M059J (cell line): Measurements from ENCODE around the gene NTPCR. TPM values are rescaled to one million over a fixed set of nuclear protein-coding genes. Genes with fewer than 3 reads are reported as not detected.
"Not testable (repeated sequence)": the region's sequence is repeated elsewhere in the genome, so short reads cannot be mapped to it uniquely, and the experiment has no call there.

Source experiments
- DNase-seq: peaks from one replicate; pipeline ENCODE4 v3.0.0-alpha.2; 2012; ENCODE audit warnings: low read depth
- total RNA-seq: library from RNA; depleted of rRNA; stranded (reverse); fragments of >200 nt; shearing (Covaris generic); gene quantifications from 2 replicates; pipeline ENCODE4 v1.2.3, GENCODE V29; 2014

NTPCR gene
- total RNA-seq, 1 experiment from 2014 or later, result 92.3 TPM

DNA sequence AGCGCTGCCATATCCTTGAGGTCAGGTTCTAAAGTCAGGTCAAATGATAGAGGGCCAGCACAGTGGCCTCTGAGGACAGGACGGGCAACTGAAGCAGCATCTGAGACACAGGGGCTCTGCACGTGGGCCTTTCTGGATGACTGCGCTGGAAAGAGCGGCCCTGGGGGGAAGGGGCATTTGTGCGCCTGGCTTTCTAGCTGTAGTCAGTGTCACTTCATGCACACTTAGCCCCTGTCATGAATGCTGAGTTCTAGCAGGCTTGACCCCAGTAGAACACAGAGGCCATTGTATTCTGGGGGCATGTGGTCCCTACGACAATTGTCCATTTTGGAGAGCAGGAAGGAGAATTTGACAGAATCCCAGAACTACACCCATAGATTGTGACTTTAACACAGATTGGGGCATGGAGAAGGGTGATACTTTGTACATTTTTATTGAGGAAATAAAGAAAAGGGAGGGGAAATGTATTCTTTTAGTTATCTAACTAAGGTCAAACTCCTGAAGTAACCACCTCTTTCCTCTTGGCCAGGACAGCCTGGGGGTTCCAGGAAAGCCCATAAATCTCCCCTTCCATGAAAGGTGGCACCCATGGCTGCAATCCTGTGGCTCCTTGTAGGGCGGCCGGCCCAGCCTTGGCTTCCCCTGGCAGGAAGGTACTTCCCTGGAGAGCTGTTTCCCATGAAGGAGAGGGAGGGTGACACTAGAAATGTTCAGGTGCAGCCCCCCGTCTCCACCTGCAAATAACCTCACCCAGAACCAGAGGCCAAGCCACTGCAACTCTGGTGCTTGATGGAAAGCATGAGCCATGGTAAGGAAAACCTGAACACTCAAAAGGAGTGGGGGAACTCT lies 34.4 kb downstream of the NTPCR start:
- peak; percentile 41 for DNase-seq

DNA sequence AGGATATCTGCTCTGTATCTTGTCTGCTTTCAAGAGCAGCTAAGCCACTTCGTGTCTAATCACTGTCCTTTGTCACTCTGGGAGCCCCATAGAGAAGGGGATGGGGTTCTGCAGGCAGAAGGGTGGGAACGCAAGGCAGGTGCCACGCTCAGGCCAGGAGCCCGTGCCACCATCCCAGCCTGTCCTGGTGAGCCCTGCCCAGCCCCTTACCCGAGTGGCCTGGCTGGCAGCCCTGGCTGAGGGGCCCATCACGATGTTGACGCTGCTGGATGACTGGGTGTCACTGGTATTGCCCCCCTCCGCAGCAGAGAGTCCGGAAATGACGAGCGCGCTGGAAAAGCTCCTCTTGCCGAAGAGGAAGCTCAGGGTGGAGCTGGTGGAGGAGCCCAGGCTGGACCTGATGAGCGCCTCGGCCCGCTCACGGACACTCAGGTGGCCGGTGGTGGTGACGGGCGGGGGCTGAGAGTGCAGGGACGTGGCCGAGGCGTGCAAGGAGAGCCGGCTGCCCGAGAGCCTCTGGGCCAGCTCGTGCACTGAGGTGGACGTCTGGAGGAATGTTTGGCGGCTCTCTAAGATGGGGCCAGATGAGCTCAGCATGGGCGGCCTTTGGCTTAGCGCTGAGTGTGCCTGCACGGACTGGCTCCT lies 35.6 kb downstream of the NTPCR start:
- no peak for DNase-seq

DNA sequence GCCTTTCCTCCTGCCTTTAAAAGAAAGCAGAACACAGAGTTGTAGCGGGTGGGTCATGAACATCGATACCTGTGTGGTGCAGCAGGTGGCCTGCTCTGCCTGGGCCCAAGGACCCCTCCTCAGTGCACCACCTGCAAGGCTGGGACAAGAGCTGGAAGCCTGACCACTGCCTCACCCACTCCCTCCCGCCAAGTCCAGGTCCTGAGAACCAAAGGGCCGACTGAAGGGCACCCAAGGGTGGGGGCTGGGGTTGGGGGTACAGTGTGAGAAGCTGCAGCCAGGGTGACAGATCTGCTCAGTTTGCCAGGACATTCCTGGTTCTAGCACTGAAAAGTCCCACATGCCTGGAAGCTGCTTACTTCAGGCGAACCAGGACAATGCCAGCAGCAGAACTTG lies 36.1 kb downstream of the NTPCR start:
- no peak for DNase-seq

DNA sequence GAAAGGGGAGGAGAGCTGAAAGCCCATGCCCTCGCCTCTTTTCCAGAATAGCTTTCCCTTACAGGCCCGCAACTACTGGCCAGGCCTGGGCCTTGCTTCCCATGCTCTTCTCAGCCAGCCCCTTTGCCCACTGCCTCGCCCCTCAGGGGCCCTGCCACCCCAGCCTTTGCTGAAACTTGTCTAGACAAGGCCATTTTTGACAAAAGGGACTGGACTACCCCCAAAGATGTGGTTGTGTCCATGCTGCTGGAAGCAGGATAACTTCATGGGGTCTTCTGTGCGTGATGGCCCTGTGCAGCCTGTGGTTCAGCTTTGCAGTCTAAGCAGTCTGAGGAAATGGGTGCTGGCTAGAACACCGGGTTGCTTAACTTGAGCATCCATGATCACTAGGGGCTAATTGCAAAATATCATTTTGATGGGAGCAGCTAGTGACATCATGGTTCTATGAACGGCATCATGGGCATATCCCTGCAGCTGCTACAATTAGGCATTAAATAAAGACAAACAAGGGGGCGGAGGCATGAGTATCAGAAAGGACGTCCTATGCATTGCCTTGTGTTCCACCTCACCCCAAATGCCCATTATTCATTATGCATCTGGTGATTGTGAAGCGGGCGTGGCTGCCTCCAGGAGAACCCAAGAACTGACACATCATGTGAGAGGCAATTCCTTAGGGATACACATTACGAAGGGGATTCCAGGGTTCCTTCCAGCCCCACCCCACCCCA lies 36.8 kb downstream of the NTPCR start:
- DNase-seq, result no peak

DNA sequence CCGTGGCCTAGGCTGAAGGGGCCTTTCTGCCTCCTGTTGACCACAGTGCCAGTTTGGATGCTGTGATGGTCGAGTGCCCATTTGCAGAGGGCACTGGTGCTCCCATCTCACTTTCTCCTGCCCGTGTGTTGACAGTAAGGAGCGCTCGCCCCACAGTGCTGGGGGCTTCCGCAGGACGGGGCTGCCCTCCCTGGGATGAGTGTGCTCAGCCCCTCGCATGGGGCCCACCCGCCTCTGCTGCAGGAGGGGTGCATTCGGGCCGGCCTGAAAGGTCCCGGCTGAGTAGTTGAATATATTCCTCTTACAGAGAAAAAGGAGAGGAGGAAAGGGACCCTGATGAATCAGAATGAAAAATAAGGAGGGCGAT lies 37.3 kb downstream of the NTPCR start:
- no peak for DNase-seq

DNA sequence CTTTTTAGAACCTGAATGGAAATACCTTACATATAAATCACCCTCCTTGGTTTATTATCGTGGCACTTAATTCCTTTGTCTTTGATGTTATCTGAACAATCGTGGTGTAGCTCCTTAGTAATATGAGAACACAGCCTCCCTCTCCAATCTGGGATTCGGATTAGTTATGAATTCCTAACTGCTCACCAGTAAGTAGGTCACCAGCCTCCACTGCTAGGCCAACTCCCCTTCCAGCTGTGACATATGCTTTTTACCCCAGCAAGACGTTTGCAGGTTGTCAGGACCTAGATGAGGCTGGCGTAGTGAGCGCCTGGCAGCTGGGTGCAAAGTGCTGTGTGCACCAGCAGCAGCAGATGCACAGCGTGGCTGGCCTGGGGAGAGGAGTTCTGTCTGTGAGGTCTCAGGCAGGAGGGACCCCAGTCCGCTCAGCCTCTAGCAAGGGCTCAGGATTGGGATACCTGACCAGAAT lies 38.2 kb downstream of the NTPCR start:
- DNase-seq, result peak; percentile 94

DNA sequence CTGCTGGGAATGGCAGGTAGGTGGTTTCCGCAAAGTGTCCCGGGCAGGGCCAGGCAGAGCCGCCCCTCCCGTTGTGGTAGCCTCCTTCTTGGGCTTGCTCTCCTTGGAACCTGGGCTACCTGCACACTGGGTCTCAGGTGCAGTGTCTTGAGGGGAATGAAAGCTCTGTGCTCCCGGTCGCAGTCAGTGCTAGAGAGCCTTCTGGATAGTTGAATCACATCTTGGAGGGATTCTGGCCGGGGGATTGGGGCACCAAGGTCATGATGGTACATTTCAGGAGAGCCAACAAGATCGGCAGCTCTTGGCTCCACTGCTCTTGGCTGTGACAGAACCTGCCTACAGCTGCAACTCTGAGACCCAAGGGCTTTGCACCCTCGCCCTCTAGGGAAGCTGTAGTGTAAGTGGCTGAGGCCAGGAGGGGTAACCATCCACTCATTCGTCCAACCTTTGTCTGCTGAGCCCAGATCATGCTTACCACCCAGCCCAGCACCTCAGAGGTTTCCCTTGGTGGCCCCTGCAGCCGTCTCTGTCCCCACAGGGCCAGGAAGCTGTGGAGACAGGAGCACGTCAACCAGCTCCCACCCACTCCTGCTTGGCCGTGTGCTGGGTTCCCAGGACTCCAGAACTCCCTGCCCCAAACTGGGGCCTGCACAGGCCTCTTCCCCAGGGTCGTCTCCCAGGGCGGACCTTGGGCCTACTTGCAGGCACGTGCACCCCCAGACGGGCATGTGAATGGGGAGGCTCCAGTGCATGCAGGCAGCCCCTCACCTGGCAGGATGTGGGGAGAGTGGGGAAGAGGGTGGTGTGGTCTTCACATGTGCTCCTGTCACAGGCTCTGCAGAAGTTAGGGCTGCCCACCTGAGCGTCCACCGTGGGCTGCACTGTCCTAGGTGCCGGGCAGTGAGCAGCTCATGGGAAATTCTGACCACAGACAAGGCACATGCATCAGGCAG lies 40.0 kb downstream of the NTPCR start:
- DNase-seq, result no peak

DNA sequence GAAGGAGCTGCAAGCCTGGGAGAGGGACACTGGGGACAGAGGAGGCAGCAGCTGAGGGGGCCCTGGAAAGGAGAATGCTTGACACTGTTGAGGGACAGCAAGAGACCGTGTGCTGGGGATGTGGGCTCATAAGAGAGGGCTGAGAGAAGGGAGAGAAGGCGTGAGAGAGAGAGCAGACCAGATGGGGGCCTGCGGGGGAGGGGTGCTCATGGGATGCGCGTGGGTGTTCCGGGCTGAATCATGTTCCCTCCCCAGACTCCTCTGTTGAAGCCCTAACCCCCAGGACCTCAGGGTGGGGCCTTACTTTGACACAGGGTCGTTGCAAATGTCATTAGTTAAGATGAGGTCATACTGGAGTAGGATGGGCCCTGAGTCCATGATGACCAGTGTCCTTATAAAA lies 40.8 kb downstream of the NTPCR start:
- no peak for DNase-seq

DNA sequence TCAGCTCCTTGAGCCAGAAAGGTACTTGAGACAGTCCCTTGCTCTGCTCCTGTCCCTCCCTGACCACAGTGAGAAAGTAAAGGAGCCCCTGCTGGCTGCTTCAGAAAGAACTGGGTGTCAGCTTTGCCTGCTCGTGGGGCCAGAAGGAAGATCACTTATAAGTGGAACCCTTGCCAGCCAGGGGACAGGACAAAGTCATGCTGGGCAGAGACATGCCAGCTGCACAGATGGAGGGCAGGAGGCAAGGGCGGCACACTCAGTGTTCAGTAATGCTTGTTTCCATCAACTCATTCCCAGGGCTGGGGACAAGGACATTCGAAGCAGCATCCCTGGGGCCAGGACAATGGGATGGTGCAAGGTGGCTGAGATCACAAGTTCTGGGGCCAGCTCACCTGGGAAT lies 41.8 kb downstream of the NTPCR start:
- DNase-seq, result no peak

DNA sequence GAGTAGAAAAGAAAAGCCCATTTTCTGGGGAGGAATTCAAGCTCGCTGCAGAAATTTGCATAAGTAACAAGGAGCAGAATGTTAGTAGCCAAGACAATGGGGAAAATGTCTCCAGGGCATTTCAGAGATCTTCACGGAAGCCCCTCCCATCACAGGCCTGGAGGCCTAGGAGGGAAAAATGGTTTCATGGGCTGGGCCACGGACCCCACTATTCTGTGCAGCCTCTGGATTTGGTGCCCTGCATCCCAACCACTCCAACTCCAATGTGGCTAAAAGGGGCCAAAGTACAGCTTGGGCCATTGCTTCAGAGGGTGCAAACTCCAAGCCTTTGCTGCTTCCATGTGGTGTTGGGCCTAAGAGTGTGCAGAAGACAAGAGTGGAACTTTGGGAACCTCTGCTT lies 43.1 kb downstream of the NTPCR start:
- no peak for DNase-seq

DNA sequence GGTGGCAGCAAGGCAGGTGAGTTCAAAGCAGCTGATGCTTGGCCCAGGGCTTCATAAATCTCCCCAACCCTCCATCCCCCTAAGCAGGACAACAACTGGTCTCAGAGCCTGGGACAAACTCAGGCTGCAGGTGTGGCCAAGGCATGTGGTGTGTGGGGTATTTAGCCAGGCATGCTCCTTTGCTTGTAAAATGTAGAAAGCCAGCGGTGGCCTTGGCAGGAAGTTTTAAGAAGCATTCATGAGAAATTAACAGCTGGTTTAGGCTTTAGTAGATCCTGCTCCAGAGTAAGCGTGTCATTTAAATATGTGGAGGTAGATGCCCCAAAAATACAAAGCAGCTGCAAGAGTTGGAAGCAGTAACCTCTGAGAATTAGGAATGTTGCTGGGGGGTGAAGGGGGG lies 44.8 kb downstream of the NTPCR start:
- no peak for DNase-seq

DNA sequence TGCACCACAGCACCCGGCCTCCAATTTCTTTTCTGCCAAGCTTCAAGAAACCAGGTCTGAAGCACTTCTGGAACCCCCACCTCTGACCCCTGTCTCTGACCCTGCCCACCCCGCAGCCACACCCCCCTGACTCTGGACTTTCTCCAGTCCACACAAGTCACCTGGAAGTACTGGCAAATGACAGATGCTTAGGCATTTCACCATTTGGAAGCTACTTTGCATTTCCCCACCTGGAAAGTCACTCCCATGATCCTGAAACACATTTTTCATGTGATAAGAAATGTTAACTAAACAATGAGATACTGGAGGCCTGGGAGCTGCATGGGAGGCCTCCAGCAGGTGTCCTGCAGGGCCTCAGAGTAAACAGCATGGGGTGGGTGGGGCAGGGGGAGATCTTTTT lies 45.7 kb downstream of the NTPCR start:
- DNase-seq, result no peak

DNA sequence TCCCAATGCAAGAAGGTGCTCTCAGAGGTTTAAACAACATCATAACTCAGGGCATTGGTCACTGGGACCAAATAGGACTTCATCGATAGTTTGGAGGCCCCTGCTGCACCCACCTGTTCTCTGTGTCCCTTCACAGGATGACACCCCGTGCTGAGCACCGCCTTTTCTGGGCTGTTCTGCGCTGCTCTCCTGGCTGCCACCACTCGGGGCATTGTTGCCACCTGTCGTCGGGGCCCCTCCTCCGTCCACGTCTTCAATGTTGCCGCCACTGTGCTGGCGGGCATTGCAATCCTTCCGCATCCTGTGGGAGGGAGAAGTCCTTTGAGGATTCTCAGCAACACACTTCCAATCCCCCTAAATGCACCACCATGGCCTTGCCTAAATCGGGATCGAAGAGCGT lies 47.7 kb downstream of the NTPCR start:
- DNase-seq, result no peak

DNA sequence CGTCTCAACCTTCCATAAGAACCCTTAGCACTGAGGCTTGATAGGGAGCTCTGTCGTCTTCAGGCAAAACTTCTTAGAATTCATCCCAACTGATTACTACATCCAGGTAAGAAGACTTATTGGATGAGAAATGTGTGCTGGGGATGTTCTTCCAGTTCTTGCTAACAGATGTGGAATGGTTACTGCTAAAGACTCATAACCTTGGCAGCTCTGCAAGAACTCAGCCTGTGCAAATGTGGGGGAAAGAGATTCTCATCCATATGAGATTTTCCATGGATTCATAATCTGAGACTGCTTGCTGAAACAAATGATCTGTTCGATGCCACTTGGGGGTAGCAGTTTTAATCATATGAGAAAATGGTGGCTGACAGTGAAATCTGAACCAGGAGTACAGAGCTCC lies 48.2 kb downstream of the NTPCR start:
- DNase-seq, result no peak

DNA sequence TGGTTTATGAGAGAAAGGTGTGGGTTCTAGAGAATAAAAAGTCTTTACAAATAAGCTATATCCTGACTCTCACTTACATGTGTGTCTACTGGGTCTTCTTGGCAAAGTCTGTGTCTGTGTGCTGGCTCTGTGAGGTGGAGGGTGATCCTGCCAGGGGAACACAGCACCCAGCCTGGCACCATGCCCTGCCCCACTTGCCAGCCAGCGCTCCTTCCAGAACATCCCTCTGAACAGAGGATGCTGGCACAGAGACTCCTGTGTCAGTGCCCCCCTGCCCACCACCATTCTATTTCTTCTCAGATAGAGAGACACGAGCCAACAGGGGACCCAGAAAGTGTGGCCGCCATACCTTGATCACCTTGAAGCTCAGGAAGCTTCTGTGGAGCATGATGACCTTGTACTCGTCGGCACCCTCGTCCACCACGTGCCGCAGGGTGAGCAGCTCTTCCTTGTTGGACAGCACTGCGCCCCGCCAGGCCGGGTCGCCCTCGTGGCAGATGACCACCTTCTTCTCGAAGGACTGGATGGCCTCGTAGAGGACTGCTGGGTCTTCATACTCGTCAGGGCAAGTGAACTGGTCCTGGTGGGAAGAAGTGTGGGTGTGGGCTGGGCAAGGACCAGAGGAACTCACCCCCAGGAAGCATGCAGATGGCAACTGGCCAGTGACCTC lies 49.7 kb downstream of the NTPCR start:
- no peak for DNase-seq

DNA sequence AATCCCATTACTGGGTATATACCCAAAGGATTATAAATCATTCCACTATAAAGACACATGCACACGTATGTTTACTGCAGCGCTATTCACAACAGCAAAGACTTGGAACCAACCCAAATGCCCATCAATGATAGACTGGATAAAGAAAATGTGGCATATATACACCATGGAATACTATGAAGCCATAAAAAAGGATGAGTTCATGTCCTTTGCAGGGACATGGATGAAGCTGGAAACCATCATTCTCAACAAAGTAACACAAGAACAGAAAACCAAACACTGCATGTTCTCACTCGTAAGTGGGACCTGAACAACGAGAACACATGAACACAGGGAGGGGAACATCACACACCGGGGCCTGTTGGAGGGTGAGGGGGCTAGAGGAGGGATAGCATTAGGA lies 53.2 kb downstream of the NTPCR start:
- not testable (repeated sequence) for DNase-seq

DNA sequence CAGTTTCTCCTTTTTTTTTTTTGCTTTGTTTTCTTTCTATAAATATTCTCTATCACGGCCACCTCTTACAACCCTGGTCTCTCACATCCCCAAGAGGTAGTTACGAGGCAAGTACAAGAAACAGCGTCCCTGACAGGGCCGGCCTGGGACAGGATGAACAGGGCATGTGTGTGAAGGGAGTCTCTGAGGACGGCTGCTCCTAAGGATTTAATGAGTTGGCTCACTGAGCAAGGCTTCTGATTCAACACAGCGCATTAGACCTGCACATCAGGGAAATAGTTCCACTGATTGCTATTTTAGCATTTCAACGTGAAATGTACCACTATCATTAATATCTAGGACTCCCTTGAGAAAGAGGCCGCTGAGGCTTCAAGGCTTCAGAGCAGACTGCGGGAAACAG lies 54.0 kb downstream of the NTPCR start:
- DNase-seq, result no peak

DNA sequence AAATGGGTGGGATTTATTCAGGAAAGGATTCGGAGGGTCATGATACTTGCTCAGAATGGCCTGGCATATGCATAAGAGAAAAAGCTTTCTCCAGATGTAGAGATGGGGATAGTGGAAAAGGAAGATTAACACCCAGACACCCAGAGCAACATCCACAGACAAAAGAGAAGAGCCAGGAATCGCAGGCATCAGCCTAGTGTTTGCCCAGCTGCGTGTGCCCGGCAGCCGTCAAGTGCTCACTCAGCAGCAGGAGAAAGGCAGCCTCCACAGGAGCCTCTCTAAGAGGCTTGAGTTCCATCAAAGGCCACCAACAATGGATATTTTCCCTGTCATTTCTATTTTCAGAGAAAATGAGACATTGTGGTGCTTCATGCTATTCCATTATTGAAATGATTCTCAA lies 54.7 kb downstream of the NTPCR start:
- no peak for DNase-seq

DNA sequence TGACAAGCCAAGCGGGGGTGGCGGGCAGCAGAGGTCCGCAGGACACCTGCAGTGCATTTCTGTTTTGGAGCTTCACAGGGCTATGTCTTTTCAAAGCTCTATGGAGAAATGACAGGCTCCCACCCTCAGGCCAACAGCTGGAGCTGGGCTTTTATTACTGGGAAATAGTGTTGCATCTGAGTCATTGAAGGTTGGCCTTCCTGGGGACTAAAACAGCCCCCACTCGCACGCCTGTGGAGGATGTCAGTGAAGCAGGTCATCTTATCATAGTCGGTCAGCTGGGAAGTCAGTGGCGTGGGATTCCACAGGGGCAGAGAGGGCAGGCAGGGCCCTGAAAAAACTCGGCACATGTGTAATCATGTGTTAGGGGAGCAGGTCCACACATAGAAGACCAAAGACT lies 55.3 kb downstream of the NTPCR start:
- peak; percentile 88 for DNase-seq

DNA sequence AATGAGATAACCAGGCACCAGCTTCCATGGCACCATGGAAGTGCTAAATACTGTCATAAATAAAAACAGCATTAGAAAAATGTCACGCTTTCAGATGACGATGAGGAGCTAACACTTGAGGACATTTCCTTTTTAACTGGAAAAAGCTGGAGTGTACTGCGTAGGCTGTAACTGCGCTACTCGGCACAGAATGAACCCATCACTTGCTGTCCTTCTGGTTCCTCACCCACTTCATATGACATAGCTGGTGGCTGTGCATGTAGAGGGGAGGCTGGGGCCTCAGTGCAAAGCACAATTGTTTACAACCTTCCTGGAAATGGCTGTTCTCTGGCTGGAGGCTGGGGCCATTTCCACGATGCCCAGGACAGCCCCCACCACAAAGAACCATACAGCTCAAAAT lies 55.7 kb downstream of the NTPCR start:
- DNase-seq, result no peak

DNA sequence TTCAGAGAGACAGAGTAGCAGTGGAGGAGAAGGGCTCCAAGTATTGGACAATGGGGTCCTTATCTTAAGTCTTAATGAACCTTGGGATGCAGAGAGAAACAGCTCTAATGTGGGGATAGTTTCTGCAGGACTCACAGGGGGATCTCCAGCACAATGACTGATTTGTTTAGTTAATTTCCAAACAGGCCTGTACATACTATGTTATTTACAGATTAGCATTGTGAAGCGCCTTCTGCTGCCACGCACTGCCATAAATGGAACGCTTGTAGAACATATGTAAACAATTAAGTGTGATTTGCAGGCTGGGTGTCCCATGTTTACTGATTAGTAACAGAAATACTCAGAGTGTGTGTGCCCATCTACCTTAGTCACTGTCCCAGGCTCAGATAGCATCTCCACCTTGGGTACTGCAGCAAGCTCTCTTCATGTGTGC lies 56.1 kb downstream of the NTPCR start:
- DNase-seq, result no peak
